Frontal cortex (tissue), 4 donors: ENCODE results near the gene ADK. TPM values are rescaled to one million over a fixed set of nuclear protein-coding genes. Genes with fewer than 3 reads are reported as not detected.

Experiments
- DNase-seq, 2 donors: peaks; one replicate each; pipeline ENCODE4 v3.0.0; 2012; ENCODE audit warnings: low spot score in 2 of 2
- FAIRE-seq: peaks from 2 replicates; lab custom pipeline; 2012; peaks lifted over from hg19 to GRCh38; lab: Jason Lieb, UNC
- total RNA-seq: library from RNA; depleted of rRNA; stranded (reverse); fragments of >200 nt; gene quantifications from one replicate; pipeline ENCODE4 v1.2.3, GENCODE V29; 2014
- donor health status: control.
- donor health status: control.
- donor health status: control.

The ADK gene
- total RNA-seq, 1 donor from 2014 or later: 25.3 TPM

GRCh38 chr10:74384615-74385183 lies 233.7 kb downstream of the ADK start:
- FAIRE-seq (no peak), DNase-seq (no peak)

- no peak for DNase-seq
- FAIRE-seq: no peak
These were observed 237.8 kb downstream of the ADK start for GRCh38 chr10:74388801-74389200.

GRCh38 chr10:74391786-74392185 lies 240.8 kb downstream of the ADK start:
- DNase-seq (no peak), FAIRE-seq (no peak)

- DNase-seq: no peak
These were observed 243.5 kb downstream of the ADK start for GRCh38 chr10:74394416-74394969.

GRCh38 chr10:74400186-74400585 lies 249.2 kb downstream of the ADK start:
- no peak for DNase-seq
- no peak for FAIRE-seq

More at GRCh38 chr10:74394416-74394969, 243.5 kb downstream of the ADK start:
- no peak for FAIRE-seq

- DNase-seq (no peak), FAIRE-seq (no peak)
These were observed 255.0 kb downstream of the ADK start for GRCh38 chr10:74406006-74406405.

GRCh38 chr10:74415146-74415839 lies 264.3 kb downstream of the ADK start:
- DNase-seq: no peak
- no peak for FAIRE-seq

GRCh38 chr10:74417397-74417796 lies 266.4 kb downstream of the ADK start:
- no peak for FAIRE-seq
- no peak for DNase-seq

- FAIRE-seq (no peak), DNase-seq (peak; percentile 5)
These were observed 267.4 kb downstream of the ADK start for GRCh38 chr10:74418285-74418872.

- no peak for FAIRE-seq
These were observed 268.5 kb downstream of the ADK start for GRCh38 chr10:74419491-74419951.

GRCh38 chr10:74419958-74420375 lies 268.9 kb downstream of the ADK start:
- no peak for DNase-seq
- FAIRE-seq: no peak

More at GRCh38 chr10:74419491-74419951, 268.5 kb downstream of the ADK start:
- no peak for DNase-seq

- DNase-seq (no peak), FAIRE-seq (no peak)
These were observed 273.5 kb downstream of the ADK start for GRCh38 chr10:74424565-74424964.

- no peak for DNase-seq
- FAIRE-seq: no peak
These were observed 274.5 kb downstream of the ADK start for GRCh38 chr10:74425456-74426001.

GRCh38 chr10:74431816-74432215 lies 280.8 kb downstream of the ADK start:
- no peak for FAIRE-seq

GRCh38 chr10:74432841-74433594 lies 282.0 kb downstream of the ADK start:
- FAIRE-seq (no peak), DNase-seq (no peak)

More at GRCh38 chr10:74431816-74432215, 280.8 kb downstream of the ADK start:
- DNase-seq: no peak

GRCh38 chr10:74433595-74433956 lies 282.6 kb downstream of the ADK start:
- DNase-seq (no peak), FAIRE-seq (no peak)

GRCh38 chr10:74433993-74434392 lies 283.0 kb downstream of the ADK start:
- no peak for DNase-seq

GRCh38 chr10:74434547-74434946 lies 283.5 kb downstream of the ADK start:
- FAIRE-seq: no peak
- no peak for DNase-seq

More at GRCh38 chr10:74433993-74434392, 283.0 kb downstream of the ADK start:
- FAIRE-seq: no peak

- no peak for DNase-seq
- FAIRE-seq: peak; percentile 49
These were observed 285.6 kb downstream of the ADK start for GRCh38 chr10:74436523-74437170.
